Measurements from ENCODE around the gene HK1.
"Not testable (repeated sequence)": the region's sequence is repeated elsewhere in the genome, so short reads cannot be mapped to it uniquely, and the experiment has no call there.

The HK1 gene

GRCh38 chr10:69327463-69328379 lies 49.4 kb downstream of the HK1 start:
- DNase-seq (ENCODE audit: low read depth in 2 of 2), result no peak

- no peak for DNase-seq (ENCODE audit: low read depth in 2 of 2)
Observed at GRCh38 chr10:69328380-69328735, 50.1 kb downstream of the HK1 start.

- not testable (repeated sequence) for DNase-seq (ENCODE audit: low read depth in 2 of 2)
Observed at GRCh38 chr10:69328888-69329287, 50.6 kb downstream of the HK1 start.

DNA sequence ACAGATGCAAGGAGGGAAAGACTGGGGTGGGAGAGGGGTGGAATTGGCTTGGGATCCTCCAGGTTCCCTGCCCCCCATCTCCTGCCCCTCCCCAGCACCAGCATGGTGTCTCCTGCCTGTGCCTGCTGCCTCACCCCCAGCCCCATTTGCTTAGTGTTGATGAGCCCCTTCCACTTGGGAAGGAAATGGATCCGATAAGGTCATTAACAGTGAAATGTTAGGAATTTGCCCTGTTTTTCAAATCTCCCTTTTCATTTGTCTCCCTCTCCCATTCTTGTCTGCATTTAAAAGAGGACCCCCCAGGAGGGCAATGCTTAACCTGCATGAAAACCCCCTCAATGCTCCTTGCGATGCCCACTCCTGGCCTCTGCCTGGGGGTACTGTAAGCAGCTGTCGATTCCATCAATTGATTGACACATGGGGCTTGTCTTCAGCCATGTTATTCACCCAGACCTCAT lies 51.5 kb downstream of the HK1 start:
- no peak for DNase-seq (ENCODE audit: low read depth in 2 of 2)

DNA sequence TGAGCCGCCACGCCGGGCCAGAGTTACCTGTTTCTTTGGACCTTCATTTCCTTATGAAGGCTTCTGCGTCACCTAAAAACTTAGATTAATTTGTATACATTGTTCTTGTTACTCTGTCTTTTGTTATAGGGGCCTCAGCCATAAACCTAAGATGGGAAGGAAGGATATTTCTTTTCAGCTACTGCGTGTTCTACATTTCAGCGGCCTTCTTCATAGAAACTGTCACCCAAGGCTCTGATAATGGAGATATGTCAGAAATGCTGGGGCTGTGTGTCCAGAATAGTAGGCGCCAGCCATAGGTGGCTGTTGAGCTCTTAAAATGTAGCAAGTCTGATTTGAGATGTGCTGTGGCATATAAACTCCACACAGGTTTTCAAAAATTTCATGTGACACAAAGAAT lies 52.9 kb downstream of the HK1 start:
- no peak for DNase-seq (ENCODE audit: low read depth in 2 of 2)

DNA sequence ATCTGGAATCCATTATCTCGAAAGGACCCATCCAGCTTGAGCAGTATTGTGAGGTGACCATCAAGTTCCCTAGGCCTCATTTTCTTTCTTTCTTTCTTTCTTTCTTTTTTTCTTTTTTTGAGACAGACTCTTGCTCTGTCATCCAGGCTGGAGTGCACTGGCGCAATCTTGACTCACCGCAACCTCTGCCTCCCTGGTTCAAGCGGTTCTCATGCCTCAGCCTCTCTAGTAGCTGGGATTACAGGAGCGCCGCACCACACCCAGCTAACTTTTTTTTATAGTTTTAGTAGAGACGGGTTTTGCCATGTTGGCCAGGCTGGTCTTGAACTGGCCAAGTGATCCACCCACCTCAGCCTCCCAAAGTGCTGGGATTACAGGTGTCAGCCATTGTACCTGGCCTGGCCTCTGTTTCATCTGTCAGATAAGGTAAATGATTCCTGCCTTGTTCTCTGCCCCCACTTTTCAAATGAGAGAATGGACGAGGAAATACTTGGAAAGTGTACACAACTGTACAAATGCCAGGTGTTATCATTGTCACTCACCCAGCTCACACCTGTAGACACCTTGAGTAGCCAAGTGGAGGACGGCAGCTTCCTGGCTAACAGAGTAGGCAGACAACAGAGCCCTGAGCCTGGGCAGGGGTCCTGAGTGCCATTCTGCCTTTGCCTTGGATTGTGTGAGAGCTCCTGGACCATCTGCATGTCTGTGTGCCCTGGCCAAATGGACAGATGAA lies 54.1 kb downstream of the HK1 start:
- DNase-seq (ENCODE audit: low read depth in 2 of 2), result no peak

GRCh38 chr10:69333205-69333604 lies 54.9 kb downstream of the HK1 start:
- DNase-seq (ENCODE audit: low read depth in 2 of 2), result no peak

DNA sequence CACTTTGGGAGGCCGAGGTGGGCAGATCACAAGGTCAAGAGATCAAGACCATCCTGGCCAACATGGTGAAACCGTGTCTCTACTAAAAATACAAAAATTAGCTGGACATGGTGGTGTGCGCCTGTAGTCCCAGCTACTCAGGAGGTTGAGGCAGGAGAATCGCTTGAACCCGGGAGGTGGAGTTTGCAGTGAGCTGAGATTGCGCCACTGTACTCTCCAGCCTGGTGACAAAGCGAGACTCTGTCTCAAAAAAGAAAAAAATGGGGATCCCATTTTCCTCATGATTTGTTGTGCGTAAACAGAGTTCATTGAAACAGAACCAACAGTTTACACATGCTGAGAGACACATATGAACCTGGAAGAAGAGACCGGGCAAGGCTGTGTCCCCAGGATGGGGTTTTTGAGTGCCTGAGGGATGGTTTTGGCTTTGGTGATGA lies 55.6 kb downstream of the HK1 start:
- not testable (repeated sequence) for DNase-seq (ENCODE audit: low read depth in 2 of 2)

DNA sequence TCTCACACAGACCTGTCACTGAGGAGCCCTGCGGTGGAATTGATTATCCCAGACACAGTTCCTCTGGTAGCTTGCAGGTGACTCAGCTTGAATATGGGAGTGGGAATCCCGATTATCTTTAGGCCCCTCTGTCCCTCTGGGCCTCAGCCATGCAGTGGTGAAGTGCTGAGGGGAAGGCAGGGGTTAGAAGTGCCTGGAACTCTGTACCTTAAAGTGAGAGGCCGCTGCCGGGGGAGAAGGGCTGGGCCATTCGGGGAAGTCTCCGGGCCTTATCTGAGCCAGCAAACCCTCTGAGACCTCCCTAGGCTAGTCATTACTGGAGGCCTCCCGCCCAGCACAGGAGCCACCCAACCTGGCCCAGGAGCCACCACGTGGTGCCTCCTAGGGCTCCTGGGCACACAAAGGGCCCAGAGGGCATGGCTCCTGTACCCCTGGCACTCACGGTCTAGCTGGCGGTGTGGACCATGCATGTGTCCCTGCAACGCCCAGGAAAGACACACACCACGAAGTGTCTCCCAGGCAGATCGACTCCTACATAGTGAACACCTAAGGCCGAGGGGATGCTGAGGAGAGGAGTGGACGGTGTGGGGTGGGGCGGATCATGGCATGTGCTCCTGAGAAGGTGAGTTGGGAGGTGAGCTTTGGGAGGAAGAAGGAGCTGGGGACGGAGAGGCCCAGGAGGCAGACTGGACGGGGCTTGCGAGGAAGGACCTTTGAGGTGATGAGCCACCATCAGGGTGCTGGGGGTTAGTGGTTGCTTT lies 56.2 kb downstream of the HK1 start:
- no peak for DNase-seq (ENCODE audit: low read depth in 2 of 2)

DNA sequence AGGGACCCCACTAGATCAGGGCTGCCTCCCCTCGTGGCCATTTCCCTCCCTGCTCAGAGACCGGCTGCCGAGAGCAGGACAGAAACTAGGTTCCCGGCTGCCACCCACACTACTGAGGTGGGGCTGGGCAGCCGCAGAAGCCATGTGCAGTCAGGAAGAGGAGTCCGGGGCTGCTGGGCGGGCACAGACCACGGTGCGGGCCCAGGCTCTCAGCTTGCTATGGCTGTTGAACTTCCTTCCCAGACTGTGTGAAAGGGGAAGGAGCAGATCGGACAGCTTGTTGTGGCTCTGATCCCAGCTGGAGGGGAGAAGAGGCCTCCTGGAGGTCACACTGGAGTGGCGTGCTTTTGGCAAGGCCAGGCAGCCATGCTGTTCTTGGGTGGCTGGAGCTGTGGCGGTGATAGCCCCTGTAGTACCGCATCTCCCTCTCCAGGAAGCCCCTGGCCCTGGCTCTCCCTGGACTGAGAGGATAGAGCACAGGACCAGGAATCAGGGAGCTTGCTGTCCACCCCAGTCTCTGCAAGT lies 56.8 kb downstream of the HK1 start:
- peak in 1 of 2 donors; percentile 27 for DNase-seq (ENCODE audit: low read depth in 2 of 2)

- DNase-seq (ENCODE audit: low read depth in 2 of 2), result no peak
Observed at GRCh38 chr10:69335613-69336012, 57.3 kb downstream of the HK1 start.

- no peak for DNase-seq (ENCODE audit: low read depth in 2 of 2)
Observed at GRCh38 chr10:69336952-69337295, 58.6 kb downstream of the HK1 start.

GRCh38 chr10:69337296-69338132 lies 59.2 kb downstream of the HK1 start:
- DNase-seq (ENCODE audit: low read depth in 2 of 2), result no peak

DNA sequence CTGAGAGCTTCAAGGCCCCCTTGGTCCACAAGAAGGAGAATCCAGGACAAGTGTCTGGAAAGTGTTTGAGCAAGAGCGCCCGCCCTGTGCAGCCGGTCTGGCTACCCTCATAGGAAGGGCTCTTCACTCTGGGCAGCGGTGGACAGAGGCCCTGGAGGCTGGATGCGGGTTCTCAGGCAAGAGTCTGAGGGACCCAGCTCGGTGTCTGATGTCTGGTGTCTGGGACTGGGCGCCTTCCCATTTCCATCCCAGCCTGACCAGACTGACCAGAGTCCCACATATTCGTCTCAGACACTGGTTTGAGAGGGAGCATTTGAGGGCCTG lies 59.8 kb downstream of the HK1 start:
- no peak for DNase-seq (ENCODE audit: low read depth in 2 of 2)

DNA sequence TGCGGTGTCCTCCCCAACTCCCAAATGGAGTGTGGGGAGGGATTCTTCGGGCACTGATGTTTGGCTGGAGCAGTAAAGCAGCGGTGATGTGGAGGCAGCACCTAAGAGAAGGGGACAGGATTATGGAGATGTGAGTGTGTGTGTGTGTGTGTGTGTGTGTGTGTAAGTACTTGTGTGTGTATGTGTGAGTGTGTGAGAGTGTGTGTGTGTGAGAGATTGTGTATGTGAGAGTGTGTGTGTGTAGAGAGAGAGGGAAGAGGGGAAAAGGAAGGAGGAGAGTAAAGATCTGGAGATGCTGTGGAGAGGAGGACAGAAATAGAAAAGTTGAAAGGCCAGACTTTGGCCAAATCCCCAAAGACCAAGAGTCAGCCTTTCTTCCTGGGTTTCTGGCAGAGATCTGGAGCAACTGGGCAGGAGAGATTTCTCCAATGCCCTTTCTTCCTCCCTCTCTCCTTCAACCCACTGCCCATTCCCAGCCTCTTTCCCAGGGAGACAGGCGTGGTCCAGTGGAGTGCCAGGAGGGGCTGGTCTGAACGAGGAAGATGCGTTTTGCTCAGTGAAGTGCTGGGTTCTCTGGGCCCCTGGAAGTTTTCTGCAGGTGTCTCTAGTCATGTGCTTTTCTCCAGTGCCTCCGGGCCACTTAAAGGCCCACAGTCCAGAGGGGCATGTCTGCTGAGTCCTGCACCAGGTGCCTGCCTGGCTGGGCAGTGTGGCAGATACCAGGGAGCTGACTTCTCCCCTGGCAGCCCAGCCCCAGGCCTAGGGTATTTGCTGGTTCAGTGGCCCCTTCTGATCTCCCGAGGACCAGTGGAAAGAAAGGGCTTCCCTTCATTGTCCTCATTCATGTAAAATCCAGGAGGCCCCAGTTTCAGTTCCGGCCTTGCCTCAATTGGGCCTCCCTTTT lies 60.5 kb downstream of the HK1 start:
- no peak for DNase-seq (ENCODE audit: low read depth in 2 of 2)

- no peak for DNase-seq (ENCODE audit: low read depth in 2 of 2)
Observed at GRCh38 chr10:69340695-69341094, 62.4 kb downstream of the HK1 start.

DNA sequence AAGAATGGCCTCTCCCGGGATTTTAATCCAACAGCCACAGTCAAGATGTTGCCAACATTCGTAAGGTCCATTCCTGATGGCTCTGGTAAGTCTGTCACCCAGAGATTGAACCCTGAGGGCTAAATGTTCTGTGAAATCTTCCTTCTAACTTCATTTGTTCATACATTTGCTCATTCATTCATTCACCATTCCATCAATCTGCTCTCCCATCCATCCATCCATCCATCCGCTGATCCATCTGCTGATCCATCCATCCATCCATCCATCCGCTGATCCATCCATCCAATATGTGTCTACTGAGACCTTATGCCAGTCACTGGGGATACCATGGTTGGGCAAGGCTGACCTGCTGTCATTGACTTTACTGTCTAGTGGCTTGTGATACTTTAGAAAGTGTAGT lies 65.6 kb downstream of the HK1 start:
- DNase-seq (ENCODE audit: low read depth in 2 of 2), result no peak

- DNase-seq (ENCODE audit: low read depth in 2 of 2), result no peak
Observed at GRCh38 chr10:69344591-69345252, 66.4 kb downstream of the HK1 start.

- DNase-seq (ENCODE audit: low read depth in 2 of 2), result no peak
Observed at GRCh38 chr10:69345402-69345801, 67.1 kb downstream of the HK1 start.

All from stimulated activated CD8-positive, alpha-beta memory T cell treated with anti-CD3 and anti-CD28 coated beads, Interleukin-15, amount 100 ng/mL, for 48 hours (primary cell).